A673 (cell line): ENCODE measurements around the gene RFT1. TPM values are rescaled to one million over a fixed set of nuclear protein-coding genes. Genes with fewer than 3 reads are reported as not detected.

Experiments
- BruUV-seq: library from RNA; stranded (reverse); fragments of 400-500 nt; replicated peaks from 2 replicates; lab custom pipeline; 2021; lab: Mats Ljungman, UMichigan
- CTCF ChIA-PET: fragments of 300-600 bp; sonication (Branson Sonifier 250); formaldehyde crosslinking; loops from one replicate; lab custom pipeline; 2022; ENCODE audit warnings: antibody characterized with exemption; lab: Charles Lee
- POLR2A ChIA-PET: fragments of 300-600 bp; sonication (Branson Sonifier 250); formaldehyde crosslinking; loops from one replicate; lab custom pipeline; 2022; ENCODE audit warnings: antibody characterized with exemption; ENCODE audit not compliant: low non-redundant PET; lab: Charles Lee
- DNase-seq: peaks from one replicate; pipeline ENCODE4 v3.0.0-alpha.2; 2015; ENCODE audit warnings: low spot score
- H3K27ac ChIP-seq: fragments of 200-600 bp; sonication (generic); 2 replicates; pipeline ENCODE4 v1.5.1; 2016; ENCODE audit warnings: mixed run types, low read depth, mild to moderate bottlenecking, mixed read lengths, antibody characterized with exemption, low read length; ENCODE audit not compliant: poor library complexity, severe bottlenecking
- H3K27me3 ChIP-seq: fragments of 200-600 bp; sonication (generic); replicated peaks from 2 replicates; pipeline ENCODE4 v1.6.1; 2017; ENCODE audit warnings: mixed run types, low read depth, mild to moderate bottlenecking, mixed read lengths, antibody characterized with exemption, low read length; ENCODE audit not compliant: insufficient read depth, poor library complexity
- H3K36me3 ChIP-seq: fragments of 200-600 bp; sonication (generic); 2 replicates; pipeline ENCODE4 v1.6.1; 2016; ENCODE audit warnings: mixed run types, mild to moderate bottlenecking, mixed read lengths, antibody characterized with exemption, low read length; ENCODE audit not compliant: insufficient read depth, poor library complexity, severe bottlenecking
- H3K4me1 ChIP-seq: fragments of 200-600 bp; sonication (generic); 2 replicates; pipeline ENCODE4 v1.6.1; 2017; ENCODE audit warnings: mixed run types, mild to moderate bottlenecking, mixed read lengths, antibody characterized with exemption, low read length; ENCODE audit not compliant: insufficient read depth, poor library complexity, severe bottlenecking
- H3K4me3 ChIP-seq: fragments of 200-600 bp; sonication (generic); 2 replicates; pipeline ENCODE4 v1.5.1; 2016; ENCODE audit warnings: low read depth, mixed run types, mild to moderate bottlenecking, mixed read lengths, low read length; ENCODE audit not compliant: poor library complexity, severe bottlenecking
- H3K9me3 ChIP-seq: fragments of 200-600 bp; sonication (generic); 2 replicates; pipeline ENCODE4 v1.6.1; 2016; ENCODE audit warnings: mixed run types, low read depth, mild to moderate bottlenecking, mixed read lengths, antibody characterized with exemption, low read length; ENCODE audit not compliant: poor library complexity, severe bottlenecking
- EZH2 ChIP-seq: fragments of 200-600 bp; sonication (generic); IDR thresholded peaks from 2 replicates; pipeline ENCODE4 v1.6.1; 2017; ENCODE audit warnings: borderline replicate concordance, low read depth, mild to moderate bottlenecking, mixed read lengths, antibody characterized with exemption, low read length; ENCODE audit not compliant: poor library complexity, severe bottlenecking
- intact Hi-C: fragments of 100-400 bp; cut with micrococcal nuclease; formaldehyde crosslinking; loops from one replicate; pipeline ENCODE4 v1.10.0; 2022; ENCODE audit not compliant: unreplicated experiment
- total RNA-seq: library from RNA; stranded (reverse); gene quantifications from 2 replicates; pipeline ENCODE4 v1.2.3, GENCODE V29; 2021
- TF ChIP-seq, protein P1 (sequence below): fragments of 300-800, 200-600 bp; sonication (generic); conservative IDR thresholded peaks from 2 replicates; pipeline ENCODE4 v1.5.1; 2017; ENCODE audit warnings: low read depth, mild to moderate bottlenecking, antibody characterized with exemption, low read length, moderate library complexity, mixed read lengths

The RFT1 gene
- total RNA-seq, 1 experiment from 2014 or later, result 16.7 TPM

DNA sequence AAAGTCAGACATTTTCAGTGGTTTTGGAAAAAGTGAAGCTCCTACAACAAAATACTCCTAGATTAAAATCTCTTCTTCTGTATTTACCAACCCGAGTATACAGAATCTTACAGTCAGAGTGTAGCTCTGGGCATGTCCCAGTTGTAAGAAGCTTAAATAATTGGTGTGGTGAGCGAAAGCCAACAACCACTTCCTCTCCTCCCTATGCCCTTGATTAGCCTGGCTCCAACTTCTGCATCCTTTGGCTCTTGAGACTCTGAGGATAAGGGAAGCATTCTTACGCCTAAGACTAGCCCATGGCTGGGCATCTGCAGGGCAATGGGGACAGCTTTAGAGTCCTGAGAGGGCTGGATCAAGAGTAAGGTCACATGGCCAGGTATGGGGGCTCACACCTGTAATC is 25.5 kb downstream of the RFT1 start:
- no peaks in the 10 kb centered on the region for H3K27me3 ChIP-seq
- TF ChIP-seq EZH2, result no peak
- intact Hi-C loops, result no loop called here
- ChIA-PET CTCF (no interaction called here), POLR2A (no interaction called here)
- no peak for DNase-seq
- H3K4me1 ChIP-seq, result no peaks in the 10 kb centered on the region
- BruUV-seq, result no TSS peak
- H3K36me3 ChIP-seq, result no peaks in the 10 kb centered on the region
- no peaks in the 10 kb centered on the region for H3K9me3 ChIP-seq
- no peak overlapping the region for H3K4me3 ChIP-seq
- H3K27ac ChIP-seq, result no peak overlapping the region

DNA sequence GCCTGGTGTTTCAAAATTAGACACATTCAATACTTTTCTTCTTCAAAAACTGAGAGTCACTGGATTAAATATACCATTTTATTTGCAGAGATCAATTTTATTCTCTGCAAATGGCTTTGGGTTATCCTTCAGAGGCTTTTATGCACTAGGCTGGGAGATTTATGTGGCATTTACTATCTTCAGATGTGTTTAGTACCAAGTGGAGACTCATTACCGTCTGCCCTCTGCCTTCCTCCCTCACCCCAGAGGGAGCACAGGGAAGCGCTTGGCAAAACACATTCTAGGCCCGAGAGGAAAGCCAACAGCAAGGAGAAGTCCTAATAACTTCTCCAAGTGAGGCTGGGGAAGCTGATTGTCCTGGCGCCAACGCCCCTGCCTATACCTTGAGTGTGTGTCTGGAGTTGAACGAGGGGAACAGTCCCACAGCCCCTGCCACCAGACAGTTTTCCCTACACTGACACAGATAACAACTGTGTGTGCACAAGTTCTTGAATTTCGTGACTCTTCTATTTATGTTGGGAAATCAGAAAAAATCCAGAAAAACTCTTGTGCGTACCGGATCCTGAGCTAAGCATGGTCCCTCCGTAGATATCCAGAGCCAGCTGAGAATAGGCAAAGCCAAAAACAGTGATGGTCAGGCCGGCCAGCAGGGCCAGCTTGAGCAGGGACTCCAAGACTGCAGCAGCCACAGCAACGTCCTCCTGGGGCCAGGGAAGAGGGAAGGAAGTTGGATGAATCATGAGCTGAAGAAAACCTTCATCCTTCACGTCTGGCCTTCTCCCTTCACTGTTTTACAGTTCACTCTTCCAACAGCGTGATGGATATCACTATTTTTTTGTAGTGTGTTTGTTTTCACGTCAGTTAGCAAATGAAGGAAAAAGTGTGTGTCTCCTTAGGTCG is 26.6 kb downstream of the RFT1 start:
- no peak overlapping the region for H3K27ac ChIP-seq
- no TSS peak for BruUV-seq
- TF ChIP-seq, protein P1, sequence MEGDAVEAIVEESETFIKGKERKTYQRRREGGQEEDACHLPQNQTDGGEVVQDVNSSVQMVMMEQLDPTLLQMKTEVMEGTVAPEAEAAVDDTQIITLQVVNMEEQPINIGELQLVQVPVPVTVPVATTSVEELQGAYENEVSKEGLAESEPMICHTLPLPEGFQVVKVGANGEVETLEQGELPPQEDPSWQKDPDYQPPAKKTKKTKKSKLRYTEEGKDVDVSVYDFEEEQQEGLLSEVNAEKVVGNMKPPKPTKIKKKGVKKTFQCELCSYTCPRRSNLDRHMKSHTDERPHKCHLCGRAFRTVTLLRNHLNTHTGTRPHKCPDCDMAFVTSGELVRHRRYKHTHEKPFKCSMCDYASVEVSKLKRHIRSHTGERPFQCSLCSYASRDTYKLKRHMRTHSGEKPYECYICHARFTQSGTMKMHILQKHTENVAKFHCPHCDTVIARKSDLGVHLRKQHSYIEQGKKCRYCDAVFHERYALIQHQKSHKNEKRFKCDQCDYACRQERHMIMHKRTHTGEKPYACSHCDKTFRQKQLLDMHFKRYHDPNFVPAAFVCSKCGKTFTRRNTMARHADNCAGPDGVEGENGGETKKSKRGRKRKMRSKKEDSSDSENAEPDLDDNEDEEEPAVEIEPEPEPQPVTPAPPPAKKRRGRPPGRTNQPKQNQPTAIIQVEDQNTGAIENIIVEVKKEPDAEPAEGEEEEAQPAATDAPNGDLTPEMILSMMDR, result no peak
- no peak for TF ChIP-seq EZH2
- no peaks in the 10 kb centered on the region for H3K4me1 ChIP-seq
- no peaks in the 10 kb centered on the region for H3K27me3 ChIP-seq
- DNase-seq, result no peak
- ChIA-PET CTCF (no interaction called here), POLR2A (no interaction called here)
- no peaks in the 10 kb centered on the region for H3K9me3 ChIP-seq
- no peak overlapping the region for H3K4me3 ChIP-seq
- intact Hi-C loops, result no loop called here
- H3K36me3 ChIP-seq, result no peaks in the 10 kb centered on the region

DNA sequence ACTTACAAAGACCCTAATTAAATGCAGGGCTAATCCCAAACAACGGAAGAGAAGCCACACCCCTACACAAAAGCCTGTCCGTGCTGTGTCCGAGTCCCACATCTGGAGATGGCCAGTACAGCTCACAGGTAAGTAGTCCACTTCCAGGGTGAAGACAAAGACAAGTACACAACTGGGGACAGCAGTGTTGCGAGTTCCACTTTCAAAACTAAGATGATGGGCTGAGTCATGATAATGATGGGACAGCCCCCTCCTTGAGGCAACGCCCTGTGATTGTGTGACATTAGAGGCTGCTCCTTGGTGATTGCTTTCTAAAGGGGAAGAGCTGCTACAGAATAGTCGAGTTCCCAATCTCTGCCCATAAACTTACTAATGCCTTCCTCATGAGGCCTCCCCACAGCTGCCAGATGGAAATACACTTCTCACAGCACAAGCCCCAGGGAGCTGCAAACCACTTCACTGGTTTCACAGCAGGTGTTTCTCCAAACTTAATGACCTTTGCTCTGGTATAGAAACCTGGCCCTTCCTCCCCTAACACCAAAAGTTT is 27.6 kb downstream of the RFT1 start:
- Histone ChIP-seq H3K27ac (no peak overlapping the region), H3K27me3 (no peaks in the 10 kb centered on the region), H3K4me3 (no peak overlapping the region), H3K4me1 (no peaks in the 10 kb centered on the region), H3K36me3 (no peaks in the 10 kb centered on the region), H3K9me3 (no peaks in the 10 kb centered on the region)
- TF ChIP-seq EZH2, result no peak
- TF ChIP-seq, protein P1, result no peak
- intact Hi-C loops, result no loop called here
- no TSS peak for BruUV-seq
- CTCF ChIA-PET, result interaction anchor here (0.7 kb wide), 1 partner anchor 11 kb away, joined by 4 read pairs; no protein-coding TSS in a partner anchor
- no peak for DNase-seq
- POLR2A ChIA-PET, result no interaction called here
